Measurements from ENCODE around the gene KCNS3.

The KCNS3 gene

DNA sequence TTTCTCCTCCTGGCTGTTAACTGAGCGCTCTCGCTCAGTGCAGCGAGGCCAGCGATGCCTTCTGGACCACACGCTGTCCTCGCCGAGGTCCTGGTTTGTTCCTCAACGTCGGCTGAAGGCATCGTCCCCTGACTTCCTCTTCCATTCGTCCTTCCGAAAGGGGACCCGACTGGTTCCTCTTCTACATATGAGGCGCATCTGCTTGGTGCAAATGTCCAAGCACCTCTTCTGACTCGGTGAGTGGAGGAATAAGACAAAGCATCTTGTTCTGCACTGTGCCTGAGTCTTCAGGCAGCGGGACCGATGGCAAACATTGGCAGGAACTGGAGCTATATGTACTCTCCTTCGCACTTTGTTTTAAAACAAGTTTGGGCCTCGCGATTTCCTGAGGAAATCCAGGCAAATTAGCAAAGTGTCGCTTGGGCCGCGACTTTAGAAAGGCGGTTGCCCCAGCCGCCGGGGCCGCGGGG lies 621 bp upstream of the KCNS3 start:
- no peak for DNase-seq (ENCODE audit: low spot score)

DNA sequence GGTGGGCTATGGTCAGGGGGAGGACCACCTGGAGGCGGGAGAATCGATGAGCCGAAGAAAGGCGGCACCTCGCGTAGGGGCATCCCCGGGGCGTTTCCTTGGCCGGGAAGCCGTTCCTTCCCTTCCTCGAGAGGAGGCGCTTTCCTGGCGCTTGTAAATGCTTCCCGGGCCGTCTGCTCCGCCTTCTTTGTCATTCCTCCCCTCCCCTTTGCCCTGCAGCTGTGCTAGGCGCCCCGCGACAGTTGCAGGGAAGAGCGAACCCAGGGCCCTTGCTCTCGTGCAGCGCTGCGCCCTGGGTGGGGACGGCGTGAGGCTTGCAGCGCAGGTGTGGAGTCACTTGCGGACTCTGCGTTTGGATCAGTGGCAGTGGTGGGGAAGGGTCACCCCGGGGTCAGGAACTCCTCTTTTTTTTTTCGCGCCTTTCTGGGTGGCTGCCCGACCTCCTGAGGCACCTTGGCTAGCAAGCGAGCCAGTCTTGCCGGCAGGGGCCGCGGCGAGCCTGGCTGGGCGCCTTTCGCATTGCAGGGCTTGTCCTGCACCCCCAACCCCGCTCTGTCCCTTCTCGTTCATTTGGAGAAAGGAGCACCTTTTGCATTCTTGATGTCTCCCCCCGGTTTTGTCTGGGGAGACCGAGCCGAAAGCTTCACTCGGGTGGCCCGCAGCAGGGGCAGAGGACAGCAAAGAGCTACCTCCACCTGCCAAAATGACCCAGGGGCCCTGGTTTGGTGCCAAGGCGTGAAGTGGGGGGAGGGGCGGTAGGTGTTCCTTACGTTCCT lies 858 bp downstream of the KCNS3 start:
- DNase-seq (ENCODE audit: low spot score), result no peak

DNA sequence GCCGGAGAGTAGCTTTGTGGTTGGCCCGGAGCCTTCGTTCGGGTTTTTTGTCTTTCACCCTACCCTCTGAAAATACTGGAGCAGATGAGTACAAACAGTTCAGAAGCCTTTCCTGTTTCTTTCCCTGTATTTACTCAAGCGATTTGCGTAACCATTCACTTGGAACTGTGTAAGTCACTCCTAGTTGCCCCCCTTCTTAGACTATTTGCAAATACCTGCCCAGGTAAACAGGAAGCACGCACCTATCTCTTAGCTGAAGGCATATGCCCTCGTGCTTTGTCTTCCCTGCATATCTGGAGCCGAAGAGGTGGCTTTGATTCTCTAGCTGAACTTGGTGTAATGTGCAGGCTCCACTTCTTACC lies 1.4 kb downstream of the KCNS3 start:
- no peak for DNase-seq (ENCODE audit: low spot score)

DNA sequence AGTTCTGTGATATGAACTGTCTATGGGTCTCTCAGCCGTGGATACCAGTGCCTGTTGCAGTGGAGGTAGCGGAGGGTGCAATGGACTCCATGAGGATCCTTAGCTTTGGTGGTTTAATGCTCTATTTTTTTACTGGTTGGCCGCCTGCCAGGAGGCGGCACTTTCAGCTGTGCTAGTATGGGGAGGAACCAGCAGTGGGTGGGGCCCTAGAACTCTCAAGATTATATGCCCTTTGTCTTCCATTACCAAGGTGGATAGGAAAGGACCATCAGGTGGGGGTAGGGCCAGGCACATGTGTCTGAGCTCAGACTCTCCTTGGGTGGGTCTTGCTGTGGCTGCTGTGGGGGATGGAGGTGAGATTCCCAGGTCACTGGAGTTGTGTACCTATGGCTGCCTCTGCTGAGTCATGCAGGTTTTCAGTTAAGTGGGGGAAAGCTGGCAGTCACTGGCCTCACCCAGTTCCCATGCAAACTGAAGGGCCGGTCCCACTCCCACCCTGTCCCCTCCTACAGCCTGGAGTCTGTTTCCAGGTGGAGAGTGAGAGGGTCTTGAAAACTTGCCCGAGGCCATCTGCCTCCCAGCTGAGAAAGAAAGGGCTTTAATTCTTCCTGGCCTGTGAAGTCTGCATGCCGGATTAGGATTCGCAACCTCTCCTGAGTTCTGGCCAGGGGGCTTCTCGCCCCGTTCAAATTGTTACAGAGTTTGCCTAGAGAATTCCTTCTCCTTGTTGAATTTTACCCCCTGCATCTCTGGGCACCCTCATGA lies 14.5 kb downstream of the KCNS3 start:
- DNase-seq (ENCODE audit: low spot score), result no peak

DNA sequence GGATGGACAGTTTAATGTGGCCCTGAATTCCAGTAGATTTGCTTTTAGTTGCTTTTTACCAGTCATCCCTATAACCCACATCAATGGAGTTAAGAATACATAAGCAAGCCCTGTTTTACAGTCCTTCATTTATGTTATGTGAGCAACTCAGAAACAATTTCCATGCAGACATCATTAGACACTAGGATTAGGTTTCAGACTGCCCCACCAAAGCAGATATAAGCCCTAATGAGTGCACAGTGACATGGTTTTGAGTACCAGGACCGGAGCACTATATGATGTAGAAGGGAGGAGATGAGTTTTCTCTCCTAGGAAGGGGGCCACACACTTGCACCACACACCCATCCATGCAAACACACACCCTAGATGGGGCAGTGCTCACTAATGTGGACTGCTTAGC lies 15.5 kb downstream of the KCNS3 start:
- DNase-seq (ENCODE audit: low spot score), result no peak

DNA sequence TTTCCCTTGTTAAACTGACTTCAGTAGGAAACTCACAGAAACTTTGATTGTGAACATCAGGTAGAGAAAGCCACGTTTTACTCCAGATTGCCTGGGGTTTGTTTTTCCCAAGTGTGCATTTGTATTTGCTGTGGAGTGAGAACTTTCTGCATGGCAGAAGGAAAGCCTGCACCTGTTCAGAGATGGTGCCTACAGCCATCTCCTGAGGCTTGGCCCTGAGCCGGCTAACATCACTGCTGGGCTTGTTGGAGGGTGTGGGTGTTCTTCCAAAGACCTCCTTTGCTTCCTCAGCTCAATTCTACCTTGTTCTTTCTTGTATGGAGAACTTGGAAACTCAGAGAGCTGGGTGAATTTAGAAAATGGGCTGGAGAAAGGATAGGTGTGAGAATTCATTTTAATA lies 16.1 kb downstream of the KCNS3 start:
- no peak for DNase-seq (ENCODE audit: low spot score)

DNA sequence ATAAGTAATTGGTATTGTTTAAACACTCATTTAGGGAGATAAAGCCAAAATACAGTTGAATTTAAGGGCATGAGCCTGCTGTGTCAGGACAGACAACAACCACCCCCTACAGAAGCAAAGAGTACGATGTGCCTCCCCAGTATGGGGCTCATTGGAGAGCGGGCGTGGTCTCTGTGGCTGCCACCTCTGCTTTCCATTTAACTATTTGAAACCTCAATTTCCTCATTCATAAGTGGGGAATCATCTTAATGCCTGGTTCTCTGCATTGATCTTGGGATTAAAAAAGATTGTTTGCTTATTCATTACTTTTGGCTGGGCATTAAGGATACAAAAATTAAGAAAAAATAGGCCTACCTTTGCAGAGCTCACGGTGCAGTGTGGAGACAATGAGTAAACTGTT lies 21.4 kb downstream of the KCNS3 start:
- no peak for DNase-seq (ENCODE audit: low spot score)

DNA sequence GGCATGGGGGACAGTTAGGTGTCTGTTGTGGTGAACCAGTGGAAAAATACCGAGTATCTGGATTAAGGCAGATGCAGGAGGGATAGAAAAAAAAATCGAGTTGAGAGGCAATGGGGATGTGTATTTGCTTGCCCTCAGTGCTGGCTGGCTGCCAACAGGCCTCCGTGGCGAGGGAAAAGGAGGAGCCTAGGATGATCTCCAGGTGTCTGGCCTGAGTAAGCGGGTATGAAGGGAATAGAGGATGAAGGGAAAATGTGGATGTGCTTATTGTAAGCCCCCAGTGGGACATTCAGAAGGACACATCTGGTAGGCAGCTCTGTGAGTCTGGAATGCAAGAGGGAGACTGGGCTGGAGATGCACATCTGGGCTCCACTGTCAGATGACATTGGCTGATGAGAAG lies 22.8 kb downstream of the KCNS3 start:
- DNase-seq (ENCODE audit: low spot score), result no peak

DNA sequence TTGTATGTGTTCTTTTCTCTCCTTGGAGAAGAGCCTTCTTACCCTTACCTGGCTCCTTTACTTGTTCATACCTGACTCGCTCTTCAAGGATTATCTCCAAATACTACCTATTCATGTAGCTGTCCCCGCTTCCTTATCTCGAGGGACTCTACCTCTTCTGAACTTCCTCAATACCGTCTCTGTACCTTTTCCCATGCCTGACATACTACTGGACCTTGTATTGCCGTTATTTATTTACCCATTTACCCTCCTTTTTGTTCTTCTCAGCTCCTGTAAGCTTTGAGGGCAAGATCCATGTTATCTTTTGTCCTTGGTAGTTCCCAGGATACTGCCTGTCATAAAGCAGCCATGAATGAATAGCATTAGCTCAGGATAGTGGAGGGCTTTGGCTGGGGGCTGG lies 32.5 kb downstream of the KCNS3 start:
- DNase-seq (ENCODE audit: low spot score), result no peak

DNA sequence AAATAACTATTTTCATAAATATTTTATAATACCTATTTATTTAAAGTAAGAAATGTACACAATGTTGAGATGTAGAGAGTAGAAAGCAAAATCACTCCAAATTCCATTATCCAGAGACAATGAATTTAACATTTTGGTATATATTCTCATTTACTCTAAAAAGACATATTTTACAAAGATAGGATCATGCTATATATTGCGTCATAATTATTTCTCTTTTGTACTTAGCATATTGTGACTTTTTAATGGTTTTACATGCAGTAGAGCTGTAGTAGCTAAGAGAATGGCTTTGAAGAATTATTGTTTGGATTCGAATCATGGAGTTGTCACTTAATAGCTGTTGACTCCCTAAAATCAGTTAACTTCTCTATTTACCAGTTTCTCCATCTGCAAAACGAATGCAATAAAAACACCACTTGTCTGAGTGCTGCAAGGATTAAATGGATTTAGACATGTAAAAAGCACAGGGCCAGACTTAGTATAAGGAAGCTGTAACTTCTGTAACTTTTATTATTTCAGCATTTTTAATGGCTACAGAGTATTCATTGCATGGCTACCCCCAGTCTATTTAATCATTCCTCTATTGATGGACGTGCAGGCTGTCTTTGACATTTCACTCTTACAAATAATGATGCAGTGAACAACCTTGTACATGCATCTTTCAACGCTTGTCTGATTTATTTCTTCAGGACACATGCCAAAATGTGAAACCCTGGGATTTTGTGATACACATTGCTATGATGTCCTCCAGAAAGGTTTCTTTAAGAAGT lies 33.2 kb downstream of the KCNS3 start:
- DNase-seq (ENCODE audit: low spot score), result no peak

DNA sequence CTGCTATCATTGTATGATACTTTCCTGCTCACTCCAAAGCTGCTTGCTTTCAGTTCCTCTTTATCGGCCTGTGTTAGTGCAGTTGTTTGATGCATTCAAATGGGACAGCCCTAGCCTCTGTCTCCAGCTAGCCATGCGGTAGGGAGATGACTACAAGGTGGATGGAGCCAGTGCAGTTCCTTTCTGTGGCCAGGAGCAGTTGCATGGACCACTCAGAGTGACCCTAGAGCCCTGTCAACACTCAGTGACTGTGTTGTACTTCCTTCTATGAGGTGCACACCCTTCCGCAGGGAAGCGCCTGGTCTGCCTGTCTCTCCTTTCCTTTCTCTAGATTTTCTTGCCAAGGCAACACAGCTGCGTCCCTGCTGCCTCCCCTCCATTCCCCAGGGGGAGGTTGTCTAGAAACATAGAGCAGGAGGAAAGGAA lies 33.8 kb downstream of the KCNS3 start:
- no peak for DNase-seq (ENCODE audit: low spot score)

DNA sequence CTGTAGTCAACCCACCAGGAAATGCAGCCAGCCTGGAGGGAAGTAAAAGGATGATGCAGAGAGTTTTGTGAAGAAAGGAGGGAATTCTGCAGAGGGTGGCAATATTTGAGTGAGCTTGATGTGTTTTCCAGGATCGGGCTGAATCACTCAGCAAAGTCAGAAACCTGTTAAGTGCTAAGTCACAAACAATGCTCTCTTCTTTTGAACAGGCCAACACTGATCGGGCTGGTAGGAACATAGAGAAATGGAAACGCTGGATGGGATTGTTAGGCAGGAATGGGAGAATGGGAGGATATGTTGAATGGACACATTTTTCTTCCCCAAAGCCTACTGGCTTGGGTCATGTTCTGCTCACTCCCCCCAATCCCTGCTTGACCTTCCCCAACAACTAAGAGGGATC lies 36.6 kb downstream of the KCNS3 start:
- no peak for DNase-seq (ENCODE audit: low spot score)

DNA sequence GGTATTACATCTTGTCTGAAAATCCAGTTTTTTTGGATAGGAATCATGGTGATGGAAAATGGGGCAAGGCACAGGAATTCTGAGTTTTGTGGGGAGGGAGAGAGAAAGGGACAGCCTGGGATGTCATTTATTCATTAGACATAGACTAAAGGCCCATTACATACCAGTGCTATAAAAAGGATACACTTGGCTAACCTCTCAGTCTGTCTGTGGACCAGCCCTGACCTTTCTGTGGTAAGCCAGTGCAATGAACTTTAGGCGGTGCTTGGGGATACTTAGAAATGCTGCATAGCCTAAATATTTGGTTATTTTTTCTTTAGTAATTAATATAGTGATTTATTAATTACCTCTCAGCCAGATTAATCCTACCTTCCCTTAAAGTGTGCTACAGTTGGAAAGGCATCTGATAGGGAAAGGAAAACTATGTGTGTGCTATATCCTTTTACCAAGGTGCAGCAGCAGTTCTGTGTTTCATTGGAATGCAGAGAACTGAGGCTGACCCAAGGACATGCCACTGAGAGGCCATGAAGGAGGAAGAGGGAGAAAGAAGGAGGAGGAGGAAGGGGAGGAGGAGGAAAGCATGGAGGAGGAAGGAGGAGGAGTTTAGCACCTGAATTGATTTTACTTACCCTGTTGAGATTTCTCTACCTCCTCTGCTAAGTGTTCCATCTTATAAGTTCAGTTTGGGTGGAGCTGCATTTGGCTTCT lies 37.5 kb downstream of the KCNS3 start:
- DNase-seq (ENCODE audit: low spot score), result no peak

DNA sequence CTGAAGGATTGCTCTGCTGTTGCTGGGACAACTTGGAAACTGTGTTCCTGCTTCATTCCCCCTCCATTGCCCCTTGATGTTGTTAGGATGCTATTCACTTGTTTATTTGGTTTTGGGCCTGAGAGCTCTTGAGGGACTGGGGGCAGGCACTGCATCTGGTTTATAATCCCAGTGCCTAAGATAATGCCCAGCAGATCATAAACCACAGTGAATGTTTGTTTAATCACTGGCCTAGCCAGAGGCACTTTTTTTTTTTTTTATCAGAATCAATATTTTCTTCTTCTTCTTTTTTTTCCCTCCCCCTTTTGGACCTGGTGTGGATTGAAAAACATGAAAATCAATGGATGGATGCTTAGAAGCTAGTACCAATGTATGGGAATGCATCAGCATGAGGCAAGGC lies 38.1 kb downstream of the KCNS3 start:
- no peak for DNase-seq (ENCODE audit: low spot score)

DNA sequence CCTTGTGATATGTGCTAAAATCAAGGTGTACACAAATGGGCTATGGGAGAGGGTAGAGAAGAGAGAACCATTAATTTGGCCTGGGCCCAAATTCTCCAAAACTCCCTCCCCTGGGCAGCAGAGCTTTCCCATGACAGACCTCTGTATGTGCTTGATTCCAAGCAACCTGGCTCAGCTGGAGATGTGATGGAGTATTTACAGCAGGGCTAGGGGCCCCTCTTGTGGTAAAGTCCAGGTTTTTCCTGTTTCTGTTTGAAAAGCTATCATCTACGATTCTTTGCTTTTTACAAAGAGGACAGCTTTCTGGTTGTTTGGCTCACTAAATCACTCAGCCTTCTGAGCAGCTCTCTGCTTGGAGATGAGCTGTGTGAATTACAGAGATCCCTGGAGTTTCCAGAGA lies 40.3 kb downstream of the KCNS3 start:
- no peak for DNase-seq (ENCODE audit: low spot score)

DNA sequence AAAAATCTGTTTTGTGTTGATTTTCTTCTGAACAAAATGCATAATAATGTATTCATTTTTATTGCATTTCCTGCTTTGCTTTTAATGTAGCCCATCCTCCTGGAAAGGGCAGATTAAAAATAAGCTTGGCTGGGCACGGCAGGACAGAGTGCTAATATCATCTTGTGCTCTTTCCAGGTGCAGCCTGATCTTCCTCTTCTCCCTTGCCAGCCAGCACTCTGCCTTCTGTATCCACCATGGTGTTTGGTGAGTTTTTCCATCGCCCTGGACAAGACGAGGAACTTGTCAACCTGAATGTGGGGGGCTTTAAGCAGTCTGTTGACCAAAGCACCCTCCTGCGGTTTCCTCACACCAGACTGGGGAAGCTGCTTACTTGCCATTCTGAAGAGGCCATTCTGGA lies 52.3 kb downstream of the KCNS3 start:
- DNase-seq (ENCODE audit: low spot score), result no peak

DNA sequence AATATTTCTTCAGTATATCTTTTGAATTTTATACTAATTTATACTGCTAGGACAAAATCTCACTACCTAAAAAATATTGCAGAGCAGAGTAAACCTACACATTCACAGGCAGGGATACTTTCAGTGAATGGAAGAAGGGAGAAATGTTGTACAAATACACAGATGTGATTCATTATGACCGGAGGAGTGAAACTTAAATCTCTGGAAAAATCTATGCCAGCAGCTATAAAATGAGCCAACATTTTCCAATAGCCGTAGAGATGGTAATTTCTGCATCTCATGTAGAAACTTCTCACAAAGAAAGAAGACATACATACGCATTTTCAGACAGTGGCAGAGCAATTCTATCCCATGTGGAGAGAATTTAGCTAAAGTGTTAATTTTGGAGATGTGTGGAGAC lies 54.8 kb downstream of the KCNS3 start:
- DNase-seq (ENCODE audit: low spot score), result no peak

DNA sequence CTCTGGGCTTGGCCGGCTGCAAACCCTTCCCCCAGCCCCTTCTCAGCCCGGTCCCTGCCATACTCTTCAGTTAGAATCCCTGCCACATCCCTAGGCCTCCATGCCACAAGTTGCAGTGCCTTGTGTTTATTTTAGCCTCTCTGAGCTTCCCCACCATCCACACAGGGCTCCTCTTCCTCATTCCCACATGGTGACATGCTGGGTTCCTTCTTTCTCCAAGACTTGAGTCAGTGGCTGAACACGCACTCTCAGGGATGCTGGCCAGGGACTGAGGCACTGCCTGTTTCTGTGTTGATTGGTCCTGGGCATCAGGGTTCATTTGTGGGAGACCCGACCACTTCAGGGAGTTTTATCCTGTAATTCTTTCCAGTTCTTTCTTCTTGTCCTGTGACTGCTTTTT lies 56.3 kb downstream of the KCNS3 start:
- DNase-seq (ENCODE audit: low spot score), result no peak

DNA sequence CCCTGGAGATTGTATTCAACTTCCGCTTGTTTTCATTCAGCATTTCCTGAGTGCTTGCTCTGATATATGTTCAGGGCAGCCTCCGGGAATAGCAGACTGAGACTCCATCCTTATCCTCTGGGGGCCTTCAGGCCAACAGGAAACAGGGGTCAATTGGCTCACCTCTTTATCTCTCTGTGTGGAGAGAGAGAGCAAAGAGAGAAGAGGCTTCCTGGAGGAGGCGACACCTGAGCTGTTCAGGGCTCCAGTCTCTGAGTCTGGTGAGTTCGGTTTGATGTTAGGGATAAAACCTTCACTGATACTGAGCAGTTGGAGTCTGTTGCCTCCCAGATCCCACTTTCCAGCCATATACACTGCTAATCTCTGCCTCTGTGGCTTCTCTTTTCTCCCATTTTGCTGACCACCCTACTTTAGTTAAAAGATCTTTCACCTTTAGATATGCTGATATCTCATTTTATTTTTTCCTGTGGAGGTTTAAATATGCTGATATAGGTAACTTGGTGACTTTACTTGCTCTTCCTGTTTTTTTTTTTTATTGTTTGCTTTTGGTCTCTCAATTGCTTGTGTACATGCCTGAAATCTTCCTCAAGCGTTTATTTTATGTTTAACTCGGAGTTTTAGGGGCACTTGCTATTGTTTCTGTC lies 56.9 kb downstream of the KCNS3 start:
- DNase-seq (ENCODE audit: low spot score), result no peak

DNA sequence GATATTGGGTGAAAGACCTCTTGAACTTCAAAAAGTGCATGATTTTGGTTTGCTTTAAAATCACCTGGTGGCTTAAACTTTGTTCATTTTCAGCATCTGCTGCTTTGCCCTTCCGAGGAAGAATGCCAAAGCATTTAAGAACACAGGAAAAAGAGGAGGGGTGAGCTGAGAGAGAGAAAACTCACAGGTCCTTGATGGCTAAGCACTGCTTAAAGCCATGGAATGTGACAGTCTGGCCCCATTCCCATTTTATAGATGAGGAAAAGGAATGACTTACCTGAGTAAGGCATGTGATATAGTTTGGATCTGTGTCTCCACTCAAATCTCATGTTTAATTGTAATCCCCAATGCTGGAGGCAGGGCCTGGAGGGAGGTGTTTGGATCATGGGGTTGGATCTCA lies 58.1 kb downstream of the KCNS3 start:
- no peak for DNase-seq (ENCODE audit: low spot score)

DNA sequence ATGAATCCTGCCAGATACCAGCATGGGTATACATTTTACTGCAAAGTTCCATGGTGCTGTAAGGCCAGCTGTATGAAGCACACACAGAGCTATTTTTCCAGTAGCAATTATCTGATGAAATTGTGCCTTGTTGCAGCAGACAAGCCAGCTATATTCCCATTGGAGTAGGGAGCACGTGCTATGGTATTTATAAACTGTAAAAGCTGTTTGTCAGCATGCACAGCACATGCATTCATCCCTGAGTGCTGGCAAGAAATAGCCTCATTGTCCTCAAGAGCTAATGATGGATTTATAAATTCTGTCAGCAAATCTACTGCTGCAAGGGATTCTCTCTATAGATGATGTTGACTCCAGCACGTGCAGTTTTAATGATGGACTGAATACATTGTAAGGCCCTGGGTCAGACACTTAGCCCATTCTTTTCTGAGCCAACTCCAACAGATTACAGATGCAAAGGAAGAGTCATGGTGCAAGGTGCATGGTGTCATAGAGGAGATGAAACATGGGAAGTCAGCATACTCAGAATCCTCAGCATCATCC lies 61.7 kb downstream of the KCNS3 start:
- no peak for DNase-seq (ENCODE audit: low spot score)

DNA sequence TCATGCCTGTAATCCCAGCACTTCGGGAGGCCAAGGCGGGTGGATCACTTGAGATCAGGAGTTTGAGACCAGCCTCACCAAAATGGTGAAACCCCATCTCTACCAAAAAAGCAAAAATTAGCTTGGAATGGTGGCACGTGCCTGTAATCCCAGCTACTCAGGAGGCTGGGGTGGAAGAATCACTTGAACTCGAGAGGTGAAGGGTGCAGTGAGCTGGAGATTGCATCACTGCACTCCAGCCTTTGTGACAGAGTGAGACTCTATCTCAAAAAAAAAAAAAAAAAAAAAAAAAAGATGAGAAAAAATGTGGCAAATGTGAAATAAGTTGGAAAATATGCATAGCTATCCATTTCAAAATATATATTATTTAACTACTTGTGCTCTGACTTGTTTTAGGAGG lies 65.0 kb downstream of the KCNS3 start:
- DNase-seq (ENCODE audit: low spot score), result no peak
